HCT116 (cell line): Measurements from ENCODE around the gene CACNA1G.
A peak's percentile ranks its signal among the peaks of the same experiment; 100 is the strongest.

Experiments used
- ELF1 ChIP-seq: IDR thresholded peaks from 2 replicates; pipeline ENCODE4 v1.6.1; 2012; ENCODE audit warnings: low read depth, borderline replicate concordance
- TF ChIP-seq, protein P1 (sequence below), 3 experiments: fragments of 200-600 bp in 1 of 3; sonication (generic) in 1 of 3; IDR thresholded peaks in 2 of 3; conservative IDR thresholded peaks in 1 of 3; 2 replicates each; pipeline ENCODE4 v1.5.1; 2012 to 2017; ENCODE audit warnings: low read depth in 2 of 3, low read length in 2 of 3, antibody characterized with exemption in 1 of 3, borderline replicate concordance in 1 of 3, control low read depth in 1 of 3, mild to moderate bottlenecking in 1 of 3, mixed read lengths in 1 of 3, mixed run types in 1 of 3, moderate library complexity in 1 of 3; ENCODE audit not compliant: insufficient read depth in 1 of 3

DNA sequence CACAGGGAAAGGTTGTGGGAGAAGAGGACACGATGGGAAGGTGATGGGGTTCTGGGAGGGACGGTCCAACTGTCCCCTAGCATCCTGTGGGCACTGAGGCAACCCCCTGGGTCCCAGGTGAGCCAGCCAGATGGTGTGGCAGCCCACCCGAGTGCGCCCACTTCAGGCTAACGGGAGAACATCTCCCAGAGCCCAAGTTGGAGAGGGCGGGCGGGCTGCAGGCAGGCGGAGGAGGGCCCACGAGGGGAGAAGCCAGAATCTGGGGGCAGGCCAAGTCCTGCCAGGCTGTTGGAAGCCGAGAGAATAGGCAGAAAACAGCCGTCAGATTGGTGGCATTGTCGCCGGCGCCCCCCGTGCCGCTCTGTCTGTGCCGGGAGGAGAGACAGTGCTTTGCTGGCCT is 60.3 kb downstream of the CACNA1G start:
- no peak for TF ChIP-seq ELF1
- TF ChIP-seq, protein P1, sequence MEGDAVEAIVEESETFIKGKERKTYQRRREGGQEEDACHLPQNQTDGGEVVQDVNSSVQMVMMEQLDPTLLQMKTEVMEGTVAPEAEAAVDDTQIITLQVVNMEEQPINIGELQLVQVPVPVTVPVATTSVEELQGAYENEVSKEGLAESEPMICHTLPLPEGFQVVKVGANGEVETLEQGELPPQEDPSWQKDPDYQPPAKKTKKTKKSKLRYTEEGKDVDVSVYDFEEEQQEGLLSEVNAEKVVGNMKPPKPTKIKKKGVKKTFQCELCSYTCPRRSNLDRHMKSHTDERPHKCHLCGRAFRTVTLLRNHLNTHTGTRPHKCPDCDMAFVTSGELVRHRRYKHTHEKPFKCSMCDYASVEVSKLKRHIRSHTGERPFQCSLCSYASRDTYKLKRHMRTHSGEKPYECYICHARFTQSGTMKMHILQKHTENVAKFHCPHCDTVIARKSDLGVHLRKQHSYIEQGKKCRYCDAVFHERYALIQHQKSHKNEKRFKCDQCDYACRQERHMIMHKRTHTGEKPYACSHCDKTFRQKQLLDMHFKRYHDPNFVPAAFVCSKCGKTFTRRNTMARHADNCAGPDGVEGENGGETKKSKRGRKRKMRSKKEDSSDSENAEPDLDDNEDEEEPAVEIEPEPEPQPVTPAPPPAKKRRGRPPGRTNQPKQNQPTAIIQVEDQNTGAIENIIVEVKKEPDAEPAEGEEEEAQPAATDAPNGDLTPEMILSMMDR (IDR thresholded peaks at IDR 0.05 in 2 of 3, conservative IDR thresholded peaks at IDR 0.05 in 1 of 3; ENCODE audit: borderline replicate concordance in 1 of 3, insufficient read depth in 1 of 3, low read depth in 2 of 3, low read length in 2 of 3): peak in 2 of 3 experiments; percentile 51 to 53; a peak in 4 of 6 replicates
